Urinary bladder (tissue), 4 donors: ENCODE measurements around the gene CCDC34. TPM values are rescaled to one million over a fixed set of nuclear protein-coding genes. Genes with fewer than 3 reads are reported as not detected.

Experiments used
- DNase-seq: peaks from one replicate; pipeline ENCODE4 v3.0.0-alpha.2; 2015; ENCODE audit errors: extremely low spot score
- H3K27ac ChIP-seq: one replicate; pipeline ENCODE4 v1.5.1; 2013; ENCODE audit warnings: low read depth, mild to moderate bottlenecking, moderate library complexity
- H3K36me3 ChIP-seq: one replicate; pipeline ENCODE4 v1.6.1; 2013; ENCODE audit warnings: mild to moderate bottlenecking, moderate library complexity; ENCODE audit not compliant: insufficient read depth
- H3K4me1 ChIP-seq: one replicate; pipeline ENCODE4 v1.6.1; 2013; ENCODE audit warnings: mild to moderate bottlenecking, moderate library complexity; ENCODE audit not compliant: insufficient read depth
- H3K4me3 ChIP-seq: one replicate; pipeline ENCODE4 v1.5.1; 2013; ENCODE audit warnings: low read depth, low read length
- WGBS: extraction: QIAGEN DNeasy Blood & Tissue Kit; methylation state at CpG from one replicate; pipeline ENCODE4 v1.1.7; 2013; 5-methylcytosine and 5-hydroxymethylcytosine counted together
- polyA plus RNA-seq: library from polyadenylated mRNA; stranded (reverse); fragments of 200-250 nt; gene quantifications from one replicate; pipeline ENCODE4 v1.2.3, GENCODE V29; 2013
- total RNA-seq: library from RNA; depleted of rRNA; stranded (reverse); fragments of >200 nt; gene quantifications from one replicate; pipeline ENCODE4 v1.2.3, GENCODE V29; 2014
- donor health status: healthy with polysubstance abuse.
- donor health status: healthy.

CCDC34 gene
- total and polyA plus RNA-seq, 2 donors, result 3.2 to 10.2 TPM

DNA sequence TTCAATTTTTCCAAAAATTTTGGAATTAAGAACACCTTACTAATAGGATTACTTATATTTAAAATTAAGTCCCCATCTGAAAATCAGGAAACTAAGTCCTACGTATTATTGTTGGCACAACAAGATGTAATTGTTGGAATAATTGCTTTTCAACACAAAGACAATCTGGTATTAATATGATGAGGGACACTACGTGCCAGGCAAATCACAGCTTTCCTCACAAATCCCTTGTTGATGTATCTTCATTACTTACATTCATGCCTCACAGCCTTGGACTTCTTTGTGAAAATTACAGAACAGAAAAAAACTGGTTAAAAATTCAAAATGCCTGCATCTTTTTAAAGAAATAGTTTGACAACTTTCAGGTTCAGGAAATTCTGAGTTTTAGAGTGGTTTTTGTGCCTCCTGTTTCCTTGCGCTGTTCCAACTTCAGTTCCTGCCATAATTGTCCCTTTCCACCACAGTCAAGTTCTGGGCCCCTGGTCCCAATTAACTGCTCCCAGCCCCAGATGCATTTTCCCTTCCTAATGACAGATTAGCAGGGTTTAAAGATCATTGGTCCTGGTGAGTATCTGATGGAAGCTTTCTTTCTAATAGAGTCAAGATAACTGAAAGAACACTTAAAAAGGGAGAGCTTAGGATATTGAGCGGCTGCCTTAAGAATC is 23.3 kb upstream of the CCDC34 start:
- 91% methylated on average over 4 of the region's 4 CpGs for WGBS
- Histone ChIP-seq H3K27ac (no peak overlapping the region), H3K36me3 (peaks cover 2% of the 10 kb centered on the region), H3K4me1 (no peaks in the 10 kb centered on the region), H3K4me3 (no peak overlapping the region)
- no peak for DNase-seq

DNA sequence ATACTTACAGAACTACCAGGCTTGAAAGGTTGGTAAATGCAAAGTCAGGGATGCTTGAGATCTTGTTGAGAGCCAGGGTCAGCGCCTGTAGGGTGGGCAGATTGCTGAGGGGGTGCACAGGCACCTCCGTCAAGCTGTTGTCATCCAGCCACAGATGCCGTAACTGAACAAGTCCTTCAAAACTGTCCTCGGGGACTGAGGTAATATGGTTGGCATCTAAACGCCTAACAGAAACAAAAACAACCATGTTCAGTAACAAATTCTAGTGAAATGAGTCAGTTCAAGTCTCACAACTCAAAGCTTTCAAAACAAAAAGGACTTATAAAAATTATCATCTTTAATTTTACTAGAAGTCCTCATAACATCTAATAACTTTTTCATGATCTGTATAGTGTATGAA is 22.2 kb upstream of the CCDC34 start:
- WGBS, result 73% methylated on average over 5 of the region's 5 CpGs
- no peak overlapping the region for H3K27ac ChIP-seq
- no peak for DNase-seq
- H3K36me3 ChIP-seq, result peaks cover 2% of the 10 kb centered on the region
- H3K4me3 ChIP-seq, result no peak overlapping the region
- H3K4me1 ChIP-seq, result no peaks in the 10 kb centered on the region

DNA sequence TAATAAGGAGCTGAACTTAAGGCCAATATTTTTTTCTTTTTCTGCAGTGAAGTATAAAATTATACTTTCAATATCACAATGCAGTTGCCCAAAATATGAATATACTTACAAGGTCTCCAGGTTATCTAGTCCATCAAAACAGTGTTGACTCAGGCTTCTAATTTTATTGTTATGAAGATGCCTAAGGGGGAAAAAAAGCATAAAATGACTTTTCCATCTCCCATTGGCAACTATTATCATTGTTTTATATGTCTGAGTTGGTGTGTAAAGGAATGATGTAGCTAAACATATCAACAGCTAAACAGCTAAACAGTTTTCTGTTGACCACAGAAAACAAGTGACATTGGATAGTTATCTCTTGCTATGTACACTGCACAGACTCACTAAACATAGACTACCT is 21.2 kb upstream of the CCDC34 start:
- no peak overlapping the region for H3K27ac ChIP-seq
- peaks cover 2% of the 10 kb centered on the region for H3K36me3 ChIP-seq
- H3K4me1 ChIP-seq, result no peaks in the 10 kb centered on the region
- no peak for DNase-seq
- no peak overlapping the region for H3K4me3 ChIP-seq

DNA sequence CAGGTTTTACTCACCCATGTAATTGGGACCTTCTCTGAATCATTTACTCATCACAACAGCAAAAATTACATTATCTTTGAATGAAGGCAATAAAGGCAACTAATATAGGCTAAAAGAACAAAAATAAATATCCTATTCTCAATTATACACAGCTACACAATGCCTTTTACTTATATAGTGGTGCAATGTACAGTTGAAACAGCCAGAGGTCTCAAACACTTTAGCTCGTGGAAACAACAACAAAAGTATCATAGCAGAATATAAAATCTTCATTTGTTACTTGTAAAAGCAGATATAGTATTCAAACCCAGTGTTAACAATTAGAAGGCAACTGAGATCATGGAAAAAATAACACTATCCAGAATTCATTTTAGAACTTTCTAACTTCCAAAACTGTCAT is 20.6 kb upstream of the CCDC34 start:
- DNase-seq, result no peak
- Histone ChIP-seq H3K4me3 (no peak overlapping the region), H3K4me1 (no peaks in the 10 kb centered on the region), H3K36me3 (peaks cover 2% of the 10 kb centered on the region), H3K27ac (no peak overlapping the region)
- WGBS, result 74% methylated on average over 1 of the region's 1 CpG

DNA sequence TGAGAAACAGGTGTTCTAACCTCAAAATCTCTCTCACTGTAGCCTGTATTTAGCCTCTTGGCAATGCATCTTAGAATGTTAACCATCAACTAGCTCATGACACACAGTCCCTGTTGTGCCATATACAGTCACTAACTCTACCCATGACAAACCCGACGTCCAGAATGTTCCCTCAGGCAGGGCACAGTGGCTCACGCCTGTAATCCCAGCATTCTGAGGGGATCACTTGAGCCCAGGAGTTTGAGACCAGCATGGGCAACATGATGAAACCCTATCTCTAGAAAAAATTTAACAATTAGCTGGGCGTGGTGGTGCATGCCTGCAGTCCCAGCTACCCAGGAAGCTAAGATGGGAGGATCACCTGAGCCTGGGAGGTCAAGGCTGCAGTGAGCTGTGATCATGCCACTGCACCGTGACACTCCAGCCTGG is 18.2 kb upstream of the CCDC34 start:
- Histone ChIP-seq H3K36me3 (peaks cover 2% of the 10 kb centered on the region), H3K4me3 (no peak overlapping the region), H3K27ac (no peak overlapping the region), H3K4me1 (no peaks in the 10 kb centered on the region)
- 92% methylated on average over 5 of the region's 5 CpGs for WGBS
- DNase-seq, result no peak

DNA sequence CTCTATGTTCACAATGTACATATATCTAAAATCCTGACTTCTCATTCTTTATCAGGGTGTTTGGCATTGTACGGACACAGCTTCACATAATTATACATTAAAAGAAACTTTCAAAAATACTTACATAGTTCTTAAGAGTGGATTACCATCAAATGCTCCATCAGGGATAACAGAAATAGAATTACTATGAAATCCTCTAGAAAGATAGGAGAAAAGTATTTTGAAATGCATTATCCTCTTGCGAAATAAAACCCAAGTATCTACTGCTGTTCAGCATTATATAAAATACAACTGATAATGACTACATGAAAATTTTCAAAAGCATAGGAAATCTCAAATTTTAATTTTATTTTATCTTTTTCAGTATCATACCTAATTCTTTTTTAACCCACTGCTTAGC is 17.8 kb upstream of the CCDC34 start:
- WGBS, result 95% methylated on average over 2 of the region's 2 CpGs
- H3K36me3 ChIP-seq, result peaks cover 2% of the 10 kb centered on the region
- DNase-seq, result no peak

DNA sequence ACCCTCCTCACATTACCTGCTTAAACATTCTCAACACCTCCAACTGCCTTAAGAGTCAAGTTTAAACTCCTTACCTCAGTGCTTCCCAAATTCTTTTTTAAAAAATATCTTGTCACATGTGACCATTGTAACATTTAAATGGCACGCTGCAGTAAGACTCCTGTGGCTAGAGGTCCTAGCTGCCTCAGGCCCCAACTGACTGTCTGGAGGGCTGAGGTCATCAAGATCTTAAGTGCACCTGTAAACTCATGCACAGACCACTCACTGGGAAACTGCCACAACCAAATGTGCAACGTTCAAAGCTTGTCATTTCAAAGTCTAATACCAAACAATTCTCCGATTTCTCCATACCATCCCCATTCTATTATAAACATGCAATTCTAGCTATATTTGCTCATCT is 16.4 kb upstream of the CCDC34 start:
- H3K27ac ChIP-seq, result no peak overlapping the region
- 78% methylated on average over 3 of the region's 3 CpGs for whole genome bisulfite sequencing
- H3K4me3 ChIP-seq, result no peak overlapping the region
- no peak for DNase-seq
- peaks cover 2% of the 10 kb centered on the region for H3K36me3 ChIP-seq
- H3K4me1 ChIP-seq, result no peaks in the 10 kb centered on the region

More for the DNA sequence above, 17.8 kb upstream of the CCDC34 start:
- Histone ChIP-seq H3K27ac (no peak overlapping the region), H3K4me3 (no peak overlapping the region), H3K4me1 (no peaks in the 10 kb centered on the region)

DNA sequence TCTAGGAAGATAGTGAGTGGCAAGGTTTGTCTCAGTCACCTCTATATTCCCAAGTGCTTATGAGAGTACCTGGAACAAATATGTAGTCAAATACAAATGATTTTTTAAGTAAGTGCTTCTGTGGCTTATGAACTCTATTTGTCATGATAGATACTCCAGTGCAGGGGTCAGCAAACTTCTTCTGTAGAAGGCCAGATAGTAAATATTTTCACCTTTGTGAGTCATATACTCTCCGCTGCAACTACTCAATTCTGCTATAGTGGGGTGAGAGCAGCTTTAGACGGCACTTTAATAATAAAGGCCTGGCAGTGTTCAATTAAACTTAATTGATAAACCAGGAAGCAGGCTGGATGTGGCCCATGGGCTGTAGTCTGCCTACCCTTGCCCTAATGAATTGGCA is 12.4 kb upstream of the CCDC34 start:
- no peak for DNase-seq
- H3K4me3 ChIP-seq, result no peak overlapping the region
- H3K36me3 ChIP-seq, result no peaks in the 10 kb centered on the region
- no peak overlapping the region for H3K27ac ChIP-seq
- H3K4me1 ChIP-seq, result no peaks in the 10 kb centered on the region
- 88% methylated on average over 2 of the region's 2 CpGs for WGBS

DNA sequence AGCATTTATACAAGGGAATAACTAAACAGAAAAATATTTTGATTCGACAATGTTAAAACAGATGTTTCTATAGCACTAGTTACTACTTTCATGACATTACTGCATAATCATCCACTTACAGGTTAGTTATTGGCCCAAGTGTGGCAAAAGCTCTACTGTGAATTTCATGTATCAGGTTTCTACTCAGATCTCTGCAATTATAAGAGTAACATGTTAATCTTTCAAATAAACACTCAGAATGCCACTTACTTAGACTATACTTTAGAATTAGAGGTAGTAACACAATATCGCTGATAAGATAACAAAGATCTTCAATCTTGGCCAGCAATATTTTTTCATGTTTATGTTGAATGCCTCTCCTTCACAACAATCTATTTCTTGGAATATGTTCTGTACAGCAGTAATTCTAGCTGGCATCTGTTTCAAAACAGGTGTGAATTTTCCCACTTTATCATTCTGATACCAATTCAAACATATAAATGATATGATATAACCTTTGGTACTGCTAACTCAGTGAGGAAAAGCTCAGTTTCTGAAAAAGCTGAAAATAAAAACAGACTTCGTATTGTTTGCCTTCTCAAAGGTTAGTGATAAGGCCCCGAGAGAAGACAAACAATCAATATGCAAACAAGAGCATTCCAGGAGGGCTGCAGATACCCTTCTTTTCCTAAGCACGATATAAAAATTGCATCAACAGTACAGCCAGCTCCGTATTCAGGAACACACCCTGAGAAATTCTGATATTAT is 11.0 kb upstream of the CCDC34 start:
- DNase-seq, result no peak
- no peaks in the 10 kb centered on the region for H3K4me1 ChIP-seq
- H3K36me3 ChIP-seq, result no peaks in the 10 kb centered on the region
- WGBS, result 61% methylated on average over 6 of the region's 6 CpGs
- no peak overlapping the region for H3K27ac ChIP-seq
- no peak overlapping the region for H3K4me3 ChIP-seq

DNA sequence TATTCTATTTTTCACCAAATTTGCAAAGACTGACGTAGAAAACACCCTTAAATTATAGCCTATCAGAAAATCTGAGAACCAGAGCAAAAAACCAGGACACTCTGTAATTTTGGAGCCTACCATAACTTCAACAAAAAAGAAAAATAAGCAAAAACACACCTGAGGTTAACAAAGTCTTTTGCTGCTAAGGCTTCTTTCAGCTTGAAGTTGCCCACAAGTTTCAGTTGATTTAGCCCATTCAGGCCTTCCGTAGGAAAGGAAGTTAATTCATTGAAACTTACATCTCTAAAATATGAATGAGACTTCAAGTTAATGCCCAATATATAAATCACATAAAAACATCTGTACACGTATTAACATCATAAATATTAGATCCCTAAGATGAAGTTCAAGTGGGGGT is 10.4 kb upstream of the CCDC34 start:
- DNase-seq, result no peak
- H3K27ac ChIP-seq, result no peak overlapping the region
- no peaks in the 10 kb centered on the region for H3K4me1 ChIP-seq
- no peak overlapping the region for H3K4me3 ChIP-seq
- H3K36me3 ChIP-seq, result no peaks in the 10 kb centered on the region
- 89% methylated on average over 3 of the region's 3 CpGs for WGBS

DNA sequence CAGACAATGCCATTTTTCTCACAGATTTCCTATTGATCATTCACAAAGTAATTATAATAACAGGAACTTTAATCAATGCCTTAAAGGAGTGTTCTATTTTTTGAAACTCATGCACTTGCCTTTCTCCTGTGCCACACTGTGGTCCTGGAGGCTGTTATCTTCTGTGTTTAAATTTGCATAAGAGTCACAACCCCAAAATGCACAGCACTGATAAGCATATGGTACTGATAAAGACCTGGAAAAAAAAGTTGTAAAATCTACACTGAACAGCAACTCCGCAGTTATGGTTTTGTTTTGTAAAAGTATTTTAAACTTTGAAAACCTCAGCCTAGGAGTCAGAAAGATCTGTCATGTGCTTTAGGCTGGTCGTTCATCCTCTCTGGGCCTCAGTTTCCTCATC is 9.1 kb upstream of the CCDC34 start:
- DNase-seq, result no peak
- Histone ChIP-seq H3K27ac (no peak overlapping the region), H3K36me3 (peaks cover 2% of the 10 kb centered on the region), H3K4me1 (no peaks in the 10 kb centered on the region), H3K4me3 (no peak overlapping the region)
- 66% methylated on average over 2 of the region's 2 CpGs for WGBS

DNA sequence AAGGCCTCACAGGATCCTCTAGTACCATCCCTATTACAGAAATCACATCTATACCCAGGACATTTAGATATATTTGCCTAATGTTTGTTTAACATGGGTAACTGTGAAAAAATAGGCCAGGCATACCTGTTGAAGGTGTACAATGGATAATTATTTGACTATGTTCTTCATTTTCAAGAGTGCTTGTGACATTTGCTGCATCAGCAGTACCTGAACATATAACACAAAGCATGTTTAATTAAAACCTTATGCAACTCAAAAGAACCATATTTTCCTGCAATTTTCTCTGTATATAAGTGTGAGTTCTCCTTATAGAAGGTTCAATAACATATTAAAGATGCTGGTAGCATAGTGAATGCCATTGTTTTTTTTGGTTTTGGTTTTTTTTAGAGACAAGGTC is 8.5 kb upstream of the CCDC34 start:
- no peak overlapping the region for H3K27ac ChIP-seq
- no peaks in the 10 kb centered on the region for H3K4me1 ChIP-seq
- peaks cover 2% of the 10 kb centered on the region for H3K36me3 ChIP-seq
- DNase-seq, result no peak
- no peak overlapping the region for H3K4me3 ChIP-seq

DNA sequence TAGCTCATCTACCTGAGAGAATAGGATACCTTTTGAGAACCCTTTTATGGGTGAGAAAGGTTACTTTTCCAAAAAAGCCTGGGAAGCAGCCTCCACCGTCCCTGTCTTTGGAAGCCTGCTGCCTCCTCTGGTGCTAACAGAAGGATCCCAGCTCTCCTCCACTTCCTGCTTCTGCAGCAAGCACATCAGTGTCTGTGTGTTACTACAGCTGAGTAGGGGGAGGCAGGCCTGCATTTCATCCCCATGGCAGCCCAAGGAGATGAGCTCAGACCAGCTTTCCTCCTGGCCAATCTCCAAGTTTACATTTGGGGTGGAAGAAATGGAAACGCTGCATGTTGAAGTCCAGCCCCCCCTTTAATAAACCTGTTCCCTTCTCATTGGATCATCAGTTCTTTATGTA is 7.4 kb upstream of the CCDC34 start:
- peaks cover 2% of the 10 kb centered on the region for H3K36me3 ChIP-seq
- peak; percentile 73 for DNase-seq
- no peaks in the 10 kb centered on the region for H3K4me1 ChIP-seq
- no peak overlapping the region for H3K4me3 ChIP-seq
- H3K27ac ChIP-seq, result no peak overlapping the region
- WGBS, result 21% methylated on average over 2 of the region's 2 CpGs

DNA sequence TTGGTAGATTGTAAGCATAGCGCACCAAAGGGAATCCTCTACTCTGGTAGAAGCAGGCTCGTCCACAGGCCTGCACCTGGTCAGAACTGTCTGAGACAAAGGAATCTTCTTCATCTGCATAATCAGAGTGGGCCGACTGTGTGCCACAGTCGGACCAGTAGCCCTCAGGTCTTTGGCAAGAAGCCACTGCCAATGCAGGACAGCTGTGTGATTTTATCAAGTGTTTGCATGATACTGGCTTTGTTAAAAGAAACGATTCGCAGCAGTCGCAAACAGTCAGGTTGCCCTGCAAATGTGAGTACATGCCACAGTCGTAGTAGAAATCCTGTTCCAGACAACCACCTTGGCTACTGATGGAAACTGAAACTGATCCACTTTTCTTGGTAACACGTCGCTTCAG is 4.9 kb upstream of the CCDC34 start:
- no peaks in the 10 kb centered on the region for H3K4me1 ChIP-seq
- no peak for DNase-seq
- no peak overlapping the region for H3K27ac ChIP-seq
- H3K4me3 ChIP-seq, result no peak overlapping the region
- peaks cover 2% of the 10 kb centered on the region for H3K36me3 ChIP-seq
- 85% methylated on average over 10 of the region's 10 CpGs for WGBS
